CD4-positive, alpha-beta T cell (primary cell): ENCODE measurements around the gene COA6. TPM values are rescaled to one million over a fixed set of nuclear protein-coding genes. Genes with fewer than 3 reads are reported as not detected.

Experiments used
- ATAC-seq: fragments of 200-7000 bp; cut with Tn5 transposase; one replicate; pipeline ENCODE4 v1.10.0; 2022; ENCODE audit warnings: mild to moderate bottlenecking; ENCODE audit not compliant: poor library complexity
- CTCF ChIA-PET: fragments of 350-600 bp; sonication (Branson Sonifier 250); formaldehyde crosslinking; loops from one replicate; lab custom pipeline; 2021; ENCODE audit warnings: antibody characterized with exemption, inconsistent platforms; lab: Charles Lee
- POLR2A ChIA-PET: fragments of 350-600 bp; sonication (Branson Sonifier 250); formaldehyde crosslinking; loops from one replicate; lab custom pipeline; 2021; ENCODE audit warnings: antibody characterized with exemption, inconsistent platforms; lab: Charles Lee
- DNase-seq, 14 experiments: peaks; one replicate each; pipeline ENCODE4 v3.0.0-alpha.2; 2013 to 2020; ENCODE audit warnings: mixed read lengths in 2 of 14
- H3K27ac ChIP-seq, 2 donors: one replicate each; pipeline versions ENCODE4 v1.5.1 to v1.7.0; 2013; ENCODE audit warnings: low read length in 2 of 2, low read depth in 1 of 2, mild to moderate bottlenecking in 1 of 2
- H3K27me3 ChIP-seq, 2 experiments: 1 replicate in 1 of 2; 2 replicates in 1 of 2; pipeline versions ENCODE4 v1.6.1 to v1.7.0; 2013; ENCODE audit warnings: low read length in 2 of 2, control low read depth in 1 of 2, mild to moderate bottlenecking in 1 of 2, moderate library complexity in 1 of 2; ENCODE audit not compliant: insufficient read depth in 2 of 2, control insufficient read depth in 1 of 2
- H3K36me3 ChIP-seq: one replicate; pipeline ENCODE4 v1.6.1; 2013; ENCODE audit warnings: low read length, control low read depth; ENCODE audit not compliant: insufficient read depth
- H3K4me1 ChIP-seq: one replicate; pipeline ENCODE4 v1.6.1; 2013; ENCODE audit warnings: low read length, control low read depth; ENCODE audit not compliant: insufficient read depth
- H3K4me3 ChIP-seq: one replicate; pipeline ENCODE4 v1.5.1; 2013; ENCODE audit warnings: mild to moderate bottlenecking, low read length, moderate library complexity
- H3K9me3 ChIP-seq, 2 experiments: 1 replicate in 1 of 2; 2 replicates in 1 of 2; pipeline versions ENCODE4 v1.6.1 to v1.7.0; 2013; ENCODE audit warnings: low read length in 2 of 2, mild to moderate bottlenecking in 2 of 2, control low read depth in 1 of 2, moderate library complexity in 1 of 2; ENCODE audit not compliant: control insufficient read depth in 1 of 2, insufficient read depth in 1 of 2
- H3K27ac Mint-ChIP-seq: one replicate; pipeline ENCODE4 v1.8.0; 2020; ENCODE audit warnings: mixed read lengths
- H3K27me3 Mint-ChIP-seq: one replicate; pipeline ENCODE4 v1.8.0; 2021; ENCODE audit warnings: mixed read lengths
- H3K36me3 Mint-ChIP-seq: one replicate; pipeline ENCODE4 v1.8.0; 2021; ENCODE audit warnings: low read depth, mixed read lengths
- H3K4me1 Mint-ChIP-seq: one replicate; pipeline ENCODE4 v1.8.0; 2021; ENCODE audit warnings: low read depth, mixed read lengths
- H3K4me3 Mint-ChIP-seq: one replicate; pipeline ENCODE4 v1.8.0; 2020; ENCODE audit warnings: mild to moderate bottlenecking, mixed read lengths
- H3K9me3 Mint-ChIP-seq: one replicate; pipeline ENCODE4 v1.8.0; 2020; ENCODE audit warnings: mixed read lengths
- intact Hi-C, 2 experiments: fragments of 100-400 bp; cut with DNase I in 1 of 2; cut with micrococcal nuclease in 1 of 2; formaldehyde crosslinking; loops; one replicate each; pipeline versions ENCODE4 v1.15.1 to v1.9.0; 2023 to 2025; cut with DNase I, micrococcal nuclease
- total RNA-seq, 174 experiments: library from RNA in 2 of 174; stranded (reverse) in 2 of 174; gene quantifications; one replicate each; pipeline ENCODE4 v1.2.3 and lab custom pipeline; 2021 to 2026
- TF ChIP-seq, protein P1 (sequence below): fragments of 200-600 bp; IDR thresholded peaks from one replicate; pipeline ENCODE4 v1.8.0; 2022; ENCODE audit warnings: antibody characterized with exemption, mild to moderate bottlenecking

Gene COA6
- total RNA-seq, 2 experiments from 2014 or later: 10.0 to 12.2 TPM

DNA sequence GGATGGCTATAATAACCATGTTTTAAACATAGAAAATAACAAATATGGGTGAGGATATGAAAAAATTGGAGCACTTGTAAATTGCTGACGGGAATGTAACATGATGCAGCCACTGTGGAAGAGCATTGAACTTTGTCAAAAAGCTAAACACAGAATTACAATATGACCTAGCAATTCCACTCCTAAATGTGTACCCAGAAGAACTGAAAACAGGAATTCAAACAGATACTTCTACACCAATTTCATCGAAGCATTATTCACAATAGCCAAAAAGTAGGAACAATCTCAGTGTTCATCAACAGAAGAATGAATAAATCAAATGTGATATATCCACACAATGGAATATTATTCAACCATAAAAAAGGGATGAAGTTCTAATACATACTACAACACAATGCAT is 32.7 kb upstream of the COA6 start:
- no peak for ATAC-seq
- H3K9me3 ChIP-seq: peaks cover 0 to 12% of the 10 kb centered on the region in 2 experiments

DNA sequence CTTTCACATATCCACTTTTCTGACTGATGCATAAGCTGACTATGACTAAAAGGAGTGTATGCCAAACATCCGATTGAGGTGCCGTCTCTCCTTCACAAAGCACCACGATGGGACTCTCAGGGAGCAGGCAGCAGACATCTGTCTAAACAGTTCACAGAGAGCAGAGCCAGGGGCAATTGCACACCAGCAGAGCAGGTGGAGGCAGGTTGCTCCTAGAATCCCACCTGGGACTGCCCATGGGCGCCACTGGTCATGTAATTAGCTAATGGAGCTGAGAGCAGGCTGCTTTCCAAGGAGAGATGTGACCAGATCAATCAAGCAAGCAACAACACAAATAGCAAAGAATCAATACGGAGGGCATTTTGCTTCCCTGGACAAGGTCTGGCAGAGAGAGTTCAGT is 30.5 kb upstream of the COA6 start:
- H3K9me3 ChIP-seq: no peaks in the 10 kb centered on the region
- POLR2A ChIA-PET: no interaction called here
- H3K36me3 ChIP-seq: no peaks in the 10 kb centered on the region
- no peak for ATAC-seq
- TF ChIP-seq, protein P1, sequence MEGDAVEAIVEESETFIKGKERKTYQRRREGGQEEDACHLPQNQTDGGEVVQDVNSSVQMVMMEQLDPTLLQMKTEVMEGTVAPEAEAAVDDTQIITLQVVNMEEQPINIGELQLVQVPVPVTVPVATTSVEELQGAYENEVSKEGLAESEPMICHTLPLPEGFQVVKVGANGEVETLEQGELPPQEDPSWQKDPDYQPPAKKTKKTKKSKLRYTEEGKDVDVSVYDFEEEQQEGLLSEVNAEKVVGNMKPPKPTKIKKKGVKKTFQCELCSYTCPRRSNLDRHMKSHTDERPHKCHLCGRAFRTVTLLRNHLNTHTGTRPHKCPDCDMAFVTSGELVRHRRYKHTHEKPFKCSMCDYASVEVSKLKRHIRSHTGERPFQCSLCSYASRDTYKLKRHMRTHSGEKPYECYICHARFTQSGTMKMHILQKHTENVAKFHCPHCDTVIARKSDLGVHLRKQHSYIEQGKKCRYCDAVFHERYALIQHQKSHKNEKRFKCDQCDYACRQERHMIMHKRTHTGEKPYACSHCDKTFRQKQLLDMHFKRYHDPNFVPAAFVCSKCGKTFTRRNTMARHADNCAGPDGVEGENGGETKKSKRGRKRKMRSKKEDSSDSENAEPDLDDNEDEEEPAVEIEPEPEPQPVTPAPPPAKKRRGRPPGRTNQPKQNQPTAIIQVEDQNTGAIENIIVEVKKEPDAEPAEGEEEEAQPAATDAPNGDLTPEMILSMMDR: no peak
- no peaks in the 10 kb centered on the region for H3K36me3 Mint-ChIP-seq
- no peak overlapping the region for H3K4me3 Mint-ChIP-seq
- H3K27ac Mint-ChIP-seq: no peak overlapping the region
- CTCF ChIA-PET: interaction anchor here (0.9 kb wide), 1 partner anchor 16 kb away, joined by 3 read pairs; no protein-coding TSS in a partner anchor
- intact Hi-C loops: no loop called here
- DNase-seq: no peak
- no peaks in the 10 kb centered on the region for H3K4me1 Mint-ChIP-seq
- no peaks in the 10 kb centered on the region for H3K27me3 ChIP-seq
- no peaks in the 10 kb centered on the region for H3K4me1 ChIP-seq
- H3K27ac ChIP-seq: no peak overlapping the region
- no peaks in the 10 kb centered on the region for H3K27me3 Mint-ChIP-seq
- no peak overlapping the region for H3K4me3 ChIP-seq
- H3K9me3 Mint-ChIP-seq: peaks cover 3% of the 10 kb centered on the region

More for the DNA sequence above, 32.7 kb upstream of the COA6 start:
- H3K36me3 Mint-ChIP-seq: peaks cover 4% of the 10 kb centered on the region
- H3K27ac Mint-ChIP-seq: no peak overlapping the region
- ChIA-PET CTCF (interaction anchor here (0.7 to 1.4 kb wide), 3 partner anchors 14 to 32 kb away, joined by 3 to 5 read pairs (median 3); no protein-coding TSS in a partner anchor), POLR2A (no interaction called here)
- H3K4me3 ChIP-seq: no peak overlapping the region
- no peak overlapping the region for H3K27ac ChIP-seq
- no peaks in the 10 kb centered on the region for H3K4me1 ChIP-seq
- TF ChIP-seq, protein P1: no peak
- H3K27me3 Mint-ChIP-seq: no peaks in the 10 kb centered on the region
- peaks cover 16% of the 10 kb centered on the region for H3K9me3 Mint-ChIP-seq
- H3K4me3 Mint-ChIP-seq: no peak overlapping the region
- H3K4me1 Mint-ChIP-seq: no peaks in the 10 kb centered on the region
- no peak for DNase-seq
- no peaks in the 10 kb centered on the region for H3K27me3 ChIP-seq
- intact Hi-C loops: no loop called here
- H3K36me3 ChIP-seq: no peaks in the 10 kb centered on the region

DNA sequence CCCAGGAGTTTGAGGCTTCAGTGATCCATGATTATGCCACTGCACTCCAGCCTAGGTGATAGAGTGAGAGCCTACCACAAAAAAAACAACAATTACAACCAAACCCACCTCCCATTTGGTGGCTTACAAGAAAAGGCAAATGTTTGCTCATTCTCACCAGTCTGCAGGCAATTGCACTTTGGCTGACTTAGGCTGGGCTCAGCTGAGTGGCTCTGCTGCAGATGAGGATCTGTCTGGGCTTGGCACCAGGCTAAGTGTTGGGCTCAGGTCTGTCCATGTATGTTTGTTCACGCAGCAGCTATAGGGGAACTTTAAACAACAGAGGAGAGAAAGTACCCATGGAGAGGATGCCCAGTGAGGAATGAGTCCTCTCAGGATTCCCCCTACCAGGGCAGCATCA is 28.0 kb upstream of the COA6 start:
- Mint-ChIP-seq H3K27me3 (peaks cover 11% of the 10 kb centered on the region), H3K9me3 (no peaks in the 10 kb centered on the region), H3K4me1 (no peaks in the 10 kb centered on the region), H3K27ac (no peak overlapping the region), H3K36me3 (no peaks in the 10 kb centered on the region), H3K4me3 (no peak overlapping the region)
- no peaks in the 10 kb centered on the region for H3K4me1 ChIP-seq
- intact Hi-C loops: no loop called here
- no peaks in the 10 kb centered on the region for H3K9me3 ChIP-seq
- TF ChIP-seq, protein P1: no peak
- H3K27me3 ChIP-seq: peaks cover 0 to 7% of the 10 kb centered on the region in 2 experiments
- H3K36me3 ChIP-seq: no peaks in the 10 kb centered on the region
- no peak overlapping the region for H3K27ac ChIP-seq
- H3K4me3 ChIP-seq: no peak overlapping the region
- no peak for DNase-seq
- CTCF ChIA-PET: no interaction called here
- POLR2A ChIA-PET: no interaction called here
- ATAC-seq: no peak
